ENCODE data around the gene C4orf50.

C4orf50 gene

DNA sequence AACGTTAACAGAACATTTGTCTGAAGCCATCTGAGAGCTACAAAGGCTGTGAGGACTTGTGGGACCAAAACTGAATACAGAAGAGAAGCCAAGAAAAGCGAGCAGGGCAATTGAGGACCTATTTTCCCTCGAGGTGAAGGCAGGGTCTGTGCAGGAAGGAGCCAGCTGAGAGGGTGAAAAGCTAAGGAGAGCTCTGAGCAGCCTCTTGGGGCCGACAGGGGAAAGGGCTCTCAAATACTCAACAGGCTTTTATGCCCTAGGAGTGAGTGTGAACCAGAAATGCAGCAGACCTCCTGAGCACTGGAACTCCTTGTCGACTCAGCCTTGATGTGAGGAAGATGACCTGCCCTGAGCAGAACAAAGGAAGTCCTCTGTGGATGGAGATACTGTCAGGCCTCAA is 54.2 kb downstream of the C4orf50 start:
- in situ Hi-C loops (cut with HindIII; ENCODE audit: low sequenced_read_pairs), result no loop called here
- H3K4me3 ChIP-seq (ENCODE audit: low read depth, low read length), result no peak overlapping the region
- TF ChIP-seq, protein P1, sequence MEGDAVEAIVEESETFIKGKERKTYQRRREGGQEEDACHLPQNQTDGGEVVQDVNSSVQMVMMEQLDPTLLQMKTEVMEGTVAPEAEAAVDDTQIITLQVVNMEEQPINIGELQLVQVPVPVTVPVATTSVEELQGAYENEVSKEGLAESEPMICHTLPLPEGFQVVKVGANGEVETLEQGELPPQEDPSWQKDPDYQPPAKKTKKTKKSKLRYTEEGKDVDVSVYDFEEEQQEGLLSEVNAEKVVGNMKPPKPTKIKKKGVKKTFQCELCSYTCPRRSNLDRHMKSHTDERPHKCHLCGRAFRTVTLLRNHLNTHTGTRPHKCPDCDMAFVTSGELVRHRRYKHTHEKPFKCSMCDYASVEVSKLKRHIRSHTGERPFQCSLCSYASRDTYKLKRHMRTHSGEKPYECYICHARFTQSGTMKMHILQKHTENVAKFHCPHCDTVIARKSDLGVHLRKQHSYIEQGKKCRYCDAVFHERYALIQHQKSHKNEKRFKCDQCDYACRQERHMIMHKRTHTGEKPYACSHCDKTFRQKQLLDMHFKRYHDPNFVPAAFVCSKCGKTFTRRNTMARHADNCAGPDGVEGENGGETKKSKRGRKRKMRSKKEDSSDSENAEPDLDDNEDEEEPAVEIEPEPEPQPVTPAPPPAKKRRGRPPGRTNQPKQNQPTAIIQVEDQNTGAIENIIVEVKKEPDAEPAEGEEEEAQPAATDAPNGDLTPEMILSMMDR (IDR thresholded peaks at IDR 0.05; ENCODE audit: low read depth, low read length, missing control alignments), result no peak
- DNase-seq (ENCODE audit: low read depth), result no peak

DNA sequence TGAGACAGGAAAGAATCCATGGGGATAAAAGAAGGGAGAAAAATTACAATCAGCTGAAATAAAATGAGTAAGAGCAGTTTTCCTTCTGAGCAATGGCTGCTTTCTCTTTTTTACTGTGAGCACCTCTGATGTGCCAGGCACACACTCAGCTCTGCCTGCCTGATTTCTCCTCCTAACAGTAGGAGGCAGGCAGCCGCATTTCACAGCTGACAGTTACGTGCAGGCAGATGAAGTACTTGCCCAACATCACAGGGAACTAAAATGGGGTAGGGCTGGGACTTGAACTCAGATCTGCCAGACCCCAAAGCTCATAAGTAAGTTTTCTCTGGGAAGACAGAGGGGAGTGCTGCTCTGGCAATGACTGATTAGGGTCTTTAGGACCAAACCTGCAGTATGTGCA is 54.6 kb downstream of the C4orf50 start:
- H3K4me3 ChIP-seq (ENCODE audit: low read depth, low read length), result no peak overlapping the region
- no peak for DNase-seq (ENCODE audit: low read depth)
- TF ChIP-seq, protein P1 (IDR thresholded peaks at IDR 0.05; ENCODE audit: low read depth, low read length, missing control alignments), result no peak
- in situ Hi-C loops (cut with HindIII; ENCODE audit: low sequenced_read_pairs), result no loop called here

DNA sequence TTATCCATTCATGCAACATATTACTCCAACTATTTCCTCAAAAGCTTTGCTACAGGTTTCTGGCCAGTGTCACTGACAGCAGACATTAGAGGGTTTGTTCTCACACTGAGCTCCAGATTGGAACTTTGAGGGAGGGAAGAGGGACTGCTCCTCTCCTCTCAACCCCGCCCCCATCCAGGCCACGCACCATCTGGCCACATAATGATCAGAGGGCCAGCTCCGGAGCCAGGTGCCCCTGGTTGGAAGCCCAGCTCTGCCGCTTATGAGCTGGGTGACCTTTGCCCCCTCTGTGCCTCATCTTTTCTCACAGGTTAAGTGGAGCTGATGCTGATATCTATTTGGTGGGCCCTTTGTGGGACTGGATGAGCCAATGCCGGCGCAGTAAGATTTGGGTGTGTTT is 55.8 kb downstream of the C4orf50 start:
- in situ Hi-C loops (cut with HindIII; ENCODE audit: low sequenced_read_pairs), result no loop called here
- DNase-seq (ENCODE audit: low read depth), result no peak
- TF ChIP-seq, protein P1 (IDR thresholded peaks at IDR 0.05; ENCODE audit: low read depth, low read length, missing control alignments), result no peak
- H3K4me3 ChIP-seq (ENCODE audit: low read depth, low read length), result no peak overlapping the region

DNA sequence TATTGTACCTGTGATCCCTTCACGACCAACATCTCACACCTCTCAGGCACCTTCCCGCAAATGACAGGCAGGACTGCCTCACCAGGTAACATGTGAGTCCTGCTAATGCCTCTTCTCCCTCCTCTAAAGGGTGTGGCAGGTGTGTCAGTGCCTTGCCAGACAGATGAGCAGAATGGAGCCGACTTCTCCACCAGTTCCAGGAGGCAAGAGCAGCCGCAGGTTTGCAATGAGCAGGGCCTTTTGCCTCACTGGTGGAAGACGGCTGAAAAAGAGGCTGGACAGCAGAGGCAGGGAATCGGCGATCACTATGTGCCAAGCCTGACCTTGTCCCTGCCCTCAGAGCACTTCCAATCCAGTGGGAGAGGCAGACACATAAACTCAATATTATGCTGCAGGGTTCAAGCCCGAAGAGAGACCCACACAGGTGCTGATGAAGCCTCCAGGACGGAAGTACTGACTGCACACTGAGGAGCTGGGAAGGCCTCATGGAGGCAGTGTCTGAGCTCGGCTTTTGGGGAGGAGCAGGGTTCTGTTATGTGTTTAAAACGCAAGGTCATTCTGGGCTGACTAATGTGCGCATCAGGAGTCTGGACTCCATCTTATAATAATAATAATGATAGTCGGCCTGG is 57.9 kb downstream of the C4orf50 start:
- TF ChIP-seq, protein P1 (IDR thresholded peaks at IDR 0.05; ENCODE audit: low read depth, low read length, missing control alignments), result no peak
- no peak overlapping the region for H3K4me3 ChIP-seq (ENCODE audit: low read depth, low read length)
- in situ Hi-C loops (cut with HindIII; ENCODE audit: low sequenced_read_pairs), result no loop called here

DNA sequence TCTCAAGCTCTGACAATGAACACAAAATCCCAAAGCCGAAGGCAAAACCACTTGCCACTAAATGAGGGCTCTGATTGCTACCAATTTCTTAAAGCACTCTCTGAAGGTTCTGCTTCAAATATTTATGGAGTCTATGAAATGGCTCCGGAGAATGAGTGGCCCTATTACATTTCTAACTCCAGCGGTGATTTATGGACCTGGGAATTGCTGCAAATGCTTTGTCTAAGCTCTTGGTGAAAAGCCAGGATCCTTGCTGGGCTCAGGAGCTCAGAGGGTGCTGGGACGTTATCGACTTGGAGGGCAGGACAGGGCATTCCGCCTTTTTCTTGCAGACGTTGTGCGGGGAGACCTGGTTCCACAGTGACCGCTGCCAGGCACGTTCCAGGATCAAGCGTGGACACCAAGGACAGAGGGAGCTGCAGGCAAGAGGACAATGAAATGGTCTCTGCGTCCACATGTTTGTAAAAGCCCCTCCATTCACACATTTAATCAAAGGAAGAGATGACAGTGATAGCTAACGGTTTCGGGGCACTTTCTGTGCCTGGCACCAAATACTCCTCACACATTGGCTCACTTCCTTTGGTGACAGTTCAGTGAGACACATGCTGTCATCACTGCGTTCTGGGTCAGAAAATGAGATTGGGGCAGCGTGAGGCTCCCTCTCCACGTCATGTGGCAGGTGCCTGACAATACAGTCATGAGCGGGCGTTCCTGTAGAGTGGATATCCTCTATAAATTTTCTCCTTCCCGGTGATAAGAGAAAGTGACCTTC is 58.8 kb downstream of the C4orf50 start:
- TF ChIP-seq, protein P1 (IDR thresholded peaks at IDR 0.05; ENCODE audit: low read depth, low read length, missing control alignments), result no peak
- no peak for DNase-seq (ENCODE audit: low read depth)
- in situ Hi-C loops (cut with HindIII; ENCODE audit: low sequenced_read_pairs), result no loop called here
- H3K4me3 ChIP-seq (ENCODE audit: low read depth, low read length), result no peak overlapping the region

More for the DNA sequence above, 57.9 kb downstream of the C4orf50 start:
- no peak for DNase-seq (ENCODE audit: low read depth)

DNA sequence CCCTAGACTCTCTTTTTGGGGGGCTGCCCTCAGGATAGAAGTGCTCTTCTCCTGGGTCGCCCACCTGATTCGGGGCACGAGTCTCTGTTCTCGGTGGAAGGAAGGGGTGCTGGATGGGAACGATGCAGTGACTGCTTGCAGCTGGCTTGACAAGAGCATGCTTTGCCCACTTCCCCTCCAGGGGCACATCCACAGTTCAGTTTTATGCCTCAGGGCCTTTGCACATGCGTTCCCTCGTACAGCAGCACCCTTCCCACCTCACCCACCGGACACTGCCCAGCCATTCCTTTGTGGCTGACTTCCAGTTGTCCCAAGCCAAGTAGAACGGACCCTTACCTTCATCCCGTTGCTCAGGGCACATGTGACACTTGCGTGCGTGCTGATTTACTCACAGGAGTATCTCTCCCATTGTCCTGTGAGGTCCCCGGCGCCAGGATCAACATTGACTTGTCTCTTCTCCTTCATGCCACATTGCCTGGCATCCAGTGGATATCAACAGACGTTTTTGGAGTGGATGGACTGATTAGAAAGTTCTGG is 60.0 kb downstream of the C4orf50 start:
- no peak overlapping the region for H3K4me3 ChIP-seq (ENCODE audit: low read depth, low read length)
- TF ChIP-seq, protein P1 (IDR thresholded peaks at IDR 0.05; ENCODE audit: low read depth, low read length, missing control alignments), result no peak
- in situ Hi-C loops (cut with HindIII; ENCODE audit: low sequenced_read_pairs), result no loop called here
- no peak for DNase-seq (ENCODE audit: low read depth)

Data from astrocyte of the cerebellum (primary cell).